Uterus (tissue), 2 donors: Measurements from ENCODE around the gene CRADD.

Experiments used
- CTCF ChIP-seq, 4 experiments: fragments of 200-600 bp in 2 of 4; fragments of 450-650 bp in 2 of 4; sonication (generic) in 2 of 4; IDR thresholded peaks; one replicate each; pipeline ENCODE4 v1.5.1; 2016 to 2019; ENCODE audit warnings: antibody characterized with exemption in 4 of 4, mild to moderate bottlenecking in 2 of 4, moderate library complexity in 1 of 4
- POLR2A ChIP-seq, 2 donors: fragments of 450-650 bp; IDR thresholded peaks; one replicate each; pipeline ENCODE4 v1.6.1; 2016; ENCODE audit warnings: antibody characterized with exemption in 2 of 2, mild to moderate bottlenecking in 1 of 2, moderate library complexity in 1 of 2

DNA sequence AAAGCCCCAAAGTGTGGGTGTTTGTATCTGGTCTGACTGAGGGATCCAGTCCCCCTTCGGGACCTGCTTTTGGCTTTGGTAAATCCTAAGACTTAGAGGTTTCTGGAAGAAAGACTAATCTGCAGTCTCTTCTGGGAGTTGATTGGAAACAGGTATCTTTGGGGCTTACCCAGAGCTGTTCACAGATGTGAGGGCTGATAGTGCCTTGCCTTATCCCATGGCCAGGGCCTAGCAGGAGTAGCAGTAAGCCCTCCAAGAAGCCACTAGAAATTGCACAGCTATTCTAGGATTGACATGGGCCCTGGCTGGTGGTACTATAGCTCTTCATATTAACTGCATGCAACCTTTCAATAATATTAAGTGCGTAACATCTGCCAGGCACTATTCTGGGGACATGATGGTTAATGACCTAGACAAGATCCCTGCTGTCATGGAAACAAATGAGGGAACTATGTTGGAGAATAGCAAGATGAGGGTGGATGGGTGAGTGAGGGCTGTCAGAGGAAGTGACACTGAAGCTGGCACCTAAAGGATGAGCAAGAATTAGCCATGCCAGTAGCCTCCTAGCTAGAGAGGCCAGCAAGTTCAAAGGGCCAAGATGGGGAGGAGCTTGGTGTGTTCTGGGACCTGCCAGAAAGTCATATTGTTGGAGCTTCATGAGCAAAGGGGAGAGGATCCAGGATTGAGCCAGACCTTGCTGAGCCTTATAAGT lies 71.7 kb downstream of the CRADD start:
- TF ChIP-seq CTCF (IDR thresholded peaks at IDR 0.05) (no peak), POLR2A (IDR thresholded peaks at IDR 0.05) (no peak)
